Mucosa of rectum (tissue), 2 donors: ENCODE data around the gene KCNT1.

ENCODE experiments used
- H3K27ac ChIP-seq, 2 donors: one replicate each; pipeline ENCODE4 v1.7.0; 2013; ENCODE audit warnings: inconsistent platforms in 2 of 2, low read depth in 2 of 2, low read length in 2 of 2
- H3K27me3 ChIP-seq, 2 donors: one replicate each; pipeline ENCODE4 v1.7.0; 2013; ENCODE audit warnings: low read length in 2 of 2; ENCODE audit not compliant: control insufficient read depth in 2 of 2, insufficient read depth in 2 of 2
- H3K36me3 ChIP-seq, 2 donors: one replicate each; pipeline ENCODE4 v1.7.0; 2013; ENCODE audit warnings: low read length in 2 of 2; ENCODE audit not compliant: control insufficient read depth in 2 of 2, insufficient read depth in 2 of 2
- H3K4me1 ChIP-seq, 2 donors: one replicate each; pipeline ENCODE4 v1.7.0; 2013; ENCODE audit warnings: low read length in 2 of 2, mild to moderate bottlenecking in 1 of 2; ENCODE audit not compliant: control insufficient read depth in 2 of 2, insufficient read depth in 2 of 2
- H3K4me3 ChIP-seq, 2 donors: one replicate each; pipeline ENCODE4 v1.7.0; 2013; ENCODE audit warnings: low read length in 2 of 2
- H3K9ac ChIP-seq, 2 donors: one replicate each; pipeline ENCODE4 v1.7.0; 2013; ENCODE audit warnings: low read length in 2 of 2, low read depth in 1 of 2, mild to moderate bottlenecking in 1 of 2
- H3K9me3 ChIP-seq, 2 donors: one replicate each; pipeline ENCODE4 v1.7.0; 2013; ENCODE audit warnings: low read length in 2 of 2; ENCODE audit not compliant: control insufficient read depth in 2 of 2
- donor health status: healthy.
- donor health status: Normal muscosa, but diverticular disease.

Gene KCNT1

DNA sequence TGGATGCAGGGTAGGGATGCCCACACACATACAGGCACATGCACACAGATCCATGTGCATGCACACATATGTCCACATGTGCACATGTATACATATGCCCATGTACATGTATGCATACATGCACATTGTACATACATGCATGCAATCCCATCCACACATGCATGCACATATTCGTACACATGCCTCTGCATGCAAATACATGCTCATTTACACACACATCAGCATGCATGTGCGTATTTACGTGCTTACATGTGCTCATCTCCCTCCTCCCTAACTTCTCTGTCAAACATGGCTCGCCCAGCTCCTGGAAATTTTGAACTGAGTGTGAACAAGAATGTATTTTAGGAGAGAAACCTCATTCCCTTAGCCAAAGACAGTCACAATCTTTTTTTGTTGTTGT lies 6.2 kb downstream of the KCNT1 start:
- Histone ChIP-seq H3K9ac (no peak overlapping the region), H3K9me3 (no peaks in the 10 kb centered on the region), H3K4me3 (no peak overlapping the region), H3K4me1 (no peaks in the 10 kb centered on the region), H3K36me3 (no peaks in the 10 kb centered on the region), H3K27me3 (peaks cover 3 to 9% of the 10 kb centered on the region in 2 donors), H3K27ac (no peak overlapping the region)

DNA sequence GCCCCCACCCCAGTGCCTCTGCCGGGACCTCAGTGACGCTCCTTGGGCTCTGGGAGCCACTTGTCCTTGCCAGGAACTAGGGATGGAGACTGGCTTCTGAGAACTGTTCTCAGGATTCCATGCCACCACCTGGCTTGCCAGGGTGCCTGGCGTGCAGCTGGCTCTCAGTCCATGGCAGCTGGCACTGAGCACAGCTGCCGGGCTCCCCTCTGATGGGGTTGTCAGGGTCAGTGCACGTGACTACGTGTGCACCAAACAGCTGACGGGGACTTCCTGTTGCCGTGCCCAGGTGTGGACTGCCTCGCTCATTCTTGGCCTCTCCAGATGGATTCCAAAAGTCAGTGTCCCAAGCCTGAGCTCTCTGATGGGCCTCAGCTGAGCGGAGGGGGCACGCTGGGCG lies 9.4 kb downstream of the KCNT1 start:
- Histone ChIP-seq H3K4me1 (no peaks in the 10 kb centered on the region), H3K9ac (no peak overlapping the region), H3K27me3 (peaks cover 4 to 13% of the 10 kb centered on the region in 2 donors)

DNA sequence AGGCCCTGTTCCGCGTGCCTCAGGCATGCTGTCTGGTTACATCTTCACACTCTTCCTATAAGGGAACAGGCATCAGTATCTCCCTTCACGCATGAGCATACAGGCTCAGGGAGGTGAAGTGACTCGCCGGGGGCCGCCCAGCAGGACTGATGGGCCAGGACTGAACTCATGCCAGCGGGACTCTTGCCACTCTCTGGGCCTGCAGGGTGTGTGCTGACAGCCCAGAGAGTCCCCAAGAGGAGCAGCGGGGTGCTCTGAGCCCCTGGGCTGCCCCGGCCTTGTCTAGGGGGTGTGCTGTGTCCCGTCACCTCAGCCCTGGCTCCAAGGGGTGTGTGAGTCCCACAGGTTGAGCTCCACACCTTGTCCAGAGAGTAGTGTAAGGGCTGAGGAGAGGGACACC lies 9.9 kb downstream of the KCNT1 start:
- Histone ChIP-seq H3K9ac (no peak overlapping the region), H3K4me3 (no peak overlapping the region), H3K27me3 (peaks cover 4 to 13% of the 10 kb centered on the region in 2 donors), H3K4me1 (no peaks in the 10 kb centered on the region), H3K27ac (no peak overlapping the region), H3K9me3 (no peaks in the 10 kb centered on the region), H3K36me3 (no peaks in the 10 kb centered on the region)

More for the DNA sequence above, 9.4 kb downstream of the KCNT1 start:
- Histone ChIP-seq H3K36me3 (no peaks in the 10 kb centered on the region), H3K9me3 (no peaks in the 10 kb centered on the region), H3K27ac (no peak overlapping the region), H3K4me3 (no peak overlapping the region)

DNA sequence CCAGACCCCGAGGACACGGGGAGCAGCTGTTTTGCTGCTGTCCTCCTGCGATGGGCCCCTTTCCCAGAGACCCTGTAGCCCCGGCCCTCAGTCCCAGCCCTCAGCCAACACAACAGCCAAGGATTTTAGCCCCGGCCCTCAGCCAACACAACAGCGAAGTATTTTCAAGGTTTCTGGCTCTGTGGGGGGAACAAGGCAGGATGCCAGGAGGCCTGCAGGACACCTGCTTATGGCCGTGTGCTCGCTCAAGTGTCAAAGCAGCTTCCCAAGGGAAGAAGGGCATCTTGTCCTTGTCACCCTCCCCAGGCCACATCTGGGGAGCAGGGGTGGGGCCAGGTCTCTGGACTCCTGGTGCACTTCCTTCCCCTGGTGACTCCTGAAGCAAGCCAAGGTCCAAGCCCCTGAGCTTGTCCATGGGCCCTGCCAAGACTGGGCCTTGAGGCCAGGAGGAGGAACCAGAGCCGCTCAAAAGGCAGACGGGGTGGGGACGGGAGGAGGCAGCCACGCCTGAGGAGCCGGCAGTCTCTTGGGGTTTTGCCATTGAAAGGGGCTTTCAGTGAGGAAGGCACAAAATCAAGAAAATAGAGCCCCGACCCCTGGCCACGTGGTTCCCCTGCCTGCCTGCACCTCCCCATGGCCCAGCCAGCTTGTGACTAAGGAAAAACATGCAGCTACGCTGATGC lies 10.8 kb downstream of the KCNT1 start:
- no peak overlapping the region for H3K27ac ChIP-seq
- no peak overlapping the region for H3K9ac ChIP-seq
- peaks cover 4 to 13% of the 10 kb centered on the region in 2 donors for H3K27me3 ChIP-seq
- no peak overlapping the region for H3K4me3 ChIP-seq
- no peaks in the 10 kb centered on the region for H3K36me3 ChIP-seq
- no peaks in the 10 kb centered on the region for H3K4me1 ChIP-seq
- no peaks in the 10 kb centered on the region for H3K9me3 ChIP-seq

DNA sequence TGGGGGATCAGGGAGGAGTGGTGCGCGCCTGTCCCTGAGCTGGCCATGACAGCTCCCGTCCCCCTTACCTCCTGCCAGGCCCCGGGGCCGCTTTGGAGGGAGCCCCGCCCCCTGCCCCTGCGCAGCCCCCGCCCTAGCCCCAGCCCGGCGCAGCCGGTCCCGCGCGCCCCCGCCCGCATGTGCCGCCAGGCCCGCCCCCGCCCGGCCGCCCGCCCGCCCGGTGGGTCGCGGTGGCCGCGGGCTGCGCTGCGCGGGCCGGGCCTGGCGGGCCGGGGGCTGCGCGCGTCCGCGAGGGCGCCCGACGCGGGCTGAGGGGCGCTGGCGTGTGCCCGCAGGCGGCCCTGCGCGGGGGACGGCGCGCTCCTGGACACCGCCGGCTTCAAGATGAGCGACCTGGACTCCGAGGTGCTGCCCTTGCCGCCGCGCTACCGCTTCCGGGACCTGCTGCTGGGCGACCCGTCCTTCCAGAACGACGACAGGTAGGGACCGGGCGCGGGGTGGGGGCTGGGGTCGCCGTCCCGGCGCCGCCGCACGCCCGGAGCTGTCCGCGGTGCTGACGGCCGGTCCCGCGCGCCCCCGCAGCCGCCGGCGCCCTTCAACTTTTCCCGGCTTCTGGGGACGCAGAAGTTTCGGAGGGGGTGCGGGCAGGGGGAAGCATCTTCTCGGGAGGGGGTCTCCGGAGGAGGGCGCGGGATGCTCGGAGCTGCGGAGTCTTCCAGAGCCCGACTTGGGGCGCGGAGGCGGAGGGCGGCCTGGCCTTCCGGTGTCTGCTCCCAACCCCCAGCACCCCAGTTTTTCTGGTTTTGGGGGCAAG lies 12.5 kb downstream of the KCNT1 start:
- Histone ChIP-seq H3K9me3 (no peaks in the 10 kb centered on the region), H3K27me3 (peaks cover 4 to 13% of the 10 kb centered on the region in 2 donors), H3K4me3 (no peak overlapping the region), H3K27ac (no peak overlapping the region), H3K4me1 (no peaks in the 10 kb centered on the region), H3K9ac (no peak overlapping the region), H3K36me3 (no peaks in the 10 kb centered on the region)

DNA sequence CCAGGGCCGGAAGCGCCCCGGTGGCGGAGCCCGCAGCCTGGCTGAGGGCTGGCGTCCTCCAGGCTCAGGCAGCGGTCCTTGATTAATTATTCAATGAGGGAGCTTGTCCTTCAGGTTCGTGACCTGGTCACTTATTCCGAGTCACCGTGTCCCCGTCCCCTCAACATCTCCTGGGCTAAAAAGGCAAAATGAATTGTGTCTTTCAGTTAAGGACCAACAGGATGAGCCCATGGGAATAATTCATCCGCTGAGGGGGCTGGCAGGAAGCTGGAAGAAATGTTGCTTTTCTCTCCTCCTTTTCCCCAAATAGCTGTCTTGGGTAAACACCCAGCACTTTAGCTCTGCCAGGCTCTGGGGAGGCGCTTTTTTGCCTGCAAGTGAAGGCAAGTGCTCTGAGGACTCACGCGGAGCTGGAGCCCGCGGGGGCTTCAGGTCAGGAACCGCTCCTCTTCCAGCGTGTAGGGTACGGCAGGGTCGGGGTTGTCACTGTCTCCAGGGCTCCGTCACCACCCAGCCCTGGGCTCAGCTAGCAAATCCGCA lies 13.1 kb downstream of the KCNT1 start:
- Histone ChIP-seq H3K27ac (no peak overlapping the region), H3K27me3 (peaks cover 4 to 13% of the 10 kb centered on the region in 2 donors), H3K4me3 (no peak overlapping the region), H3K36me3 (no peaks in the 10 kb centered on the region), H3K9ac (no peak overlapping the region), H3K9me3 (no peaks in the 10 kb centered on the region), H3K4me1 (no peaks in the 10 kb centered on the region)

DNA sequence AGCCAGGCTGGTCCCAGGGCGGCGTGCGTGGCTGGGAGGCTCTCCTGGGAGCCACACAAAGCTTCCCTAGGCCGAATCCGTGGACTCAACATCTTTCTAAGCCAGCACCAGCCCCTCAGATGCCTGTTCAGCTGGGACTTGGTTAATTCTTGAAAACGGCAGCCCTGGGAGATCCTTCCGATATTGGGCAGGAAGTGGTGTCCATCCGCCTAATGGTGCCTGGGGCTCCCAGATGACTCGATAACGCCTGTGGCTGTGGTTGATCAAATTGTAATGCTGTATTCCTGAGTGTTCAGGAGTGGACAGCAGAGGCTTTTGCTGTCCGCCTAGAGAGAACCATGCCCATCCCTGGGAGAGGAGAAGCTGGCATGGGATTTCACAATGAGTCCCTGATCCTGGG lies 14.1 kb downstream of the KCNT1 start:
- Histone ChIP-seq H3K4me1 (no peaks in the 10 kb centered on the region), H3K9ac (no peak overlapping the region), H3K36me3 (no peaks in the 10 kb centered on the region), H3K27ac (no peak overlapping the region), H3K9me3 (no peaks in the 10 kb centered on the region), H3K4me3 (no peak overlapping the region), H3K27me3 (peaks cover 4 to 13% of the 10 kb centered on the region in 2 donors)

DNA sequence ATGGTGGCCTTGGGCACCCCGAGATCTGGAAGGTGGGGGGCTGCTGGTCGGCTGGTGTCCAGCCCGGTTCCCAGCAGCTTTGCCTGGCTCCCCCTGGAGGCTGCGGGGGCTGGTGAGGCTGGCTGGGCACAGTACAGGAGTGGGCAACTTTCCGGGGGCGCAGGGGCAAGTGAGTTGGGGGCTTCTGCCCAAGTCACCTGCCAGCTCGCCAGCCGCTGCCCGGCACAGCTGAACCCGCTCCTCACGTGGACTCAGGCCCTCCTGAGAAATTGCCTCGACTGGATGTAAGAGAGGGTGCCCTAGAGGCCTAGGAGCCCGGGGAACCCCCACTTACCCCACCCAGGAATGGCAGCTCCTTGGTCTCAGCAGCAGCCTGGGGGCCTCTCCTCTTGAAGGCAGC lies 15.4 kb downstream of the KCNT1 start:
- Histone ChIP-seq H3K4me1 (no peaks in the 10 kb centered on the region), H3K9ac (no peak overlapping the region), H3K36me3 (no peaks in the 10 kb centered on the region), H3K4me3 (no peak overlapping the region), H3K27ac (no peak overlapping the region), H3K9me3 (no peaks in the 10 kb centered on the region), H3K27me3 (peaks cover 4 to 13% of the 10 kb centered on the region in 2 donors)

DNA sequence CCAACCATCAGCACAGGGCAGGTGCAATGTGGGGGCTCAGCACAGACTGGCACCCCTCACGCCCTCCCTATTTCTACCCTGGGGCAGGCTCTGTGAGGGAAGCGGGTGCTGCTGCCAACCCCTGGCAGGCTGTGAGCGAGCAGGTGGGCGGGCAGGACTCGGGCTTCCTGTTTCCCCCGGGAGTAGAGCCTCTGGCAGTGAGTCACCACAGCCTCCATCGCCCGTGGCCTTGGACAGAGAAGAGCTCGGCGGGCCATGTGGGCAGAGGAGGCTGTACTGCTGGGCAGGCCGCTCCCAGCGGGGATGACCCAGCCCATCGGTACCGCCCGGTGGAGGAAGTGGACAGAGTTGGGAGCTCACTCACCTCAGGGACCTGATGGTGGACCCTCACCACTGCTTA lies 16.6 kb downstream of the KCNT1 start:
- H3K27ac ChIP-seq, result no peak overlapping the region
- H3K27me3 ChIP-seq, result peaks cover 4% of the 10 kb centered on the region in 2 donors
- no peaks in the 10 kb centered on the region for H3K4me1 ChIP-seq
- H3K9me3 ChIP-seq, result no peaks in the 10 kb centered on the region
- no peak overlapping the region for H3K4me3 ChIP-seq
- no peak overlapping the region for H3K9ac ChIP-seq
- no peaks in the 10 kb centered on the region for H3K36me3 ChIP-seq

DNA sequence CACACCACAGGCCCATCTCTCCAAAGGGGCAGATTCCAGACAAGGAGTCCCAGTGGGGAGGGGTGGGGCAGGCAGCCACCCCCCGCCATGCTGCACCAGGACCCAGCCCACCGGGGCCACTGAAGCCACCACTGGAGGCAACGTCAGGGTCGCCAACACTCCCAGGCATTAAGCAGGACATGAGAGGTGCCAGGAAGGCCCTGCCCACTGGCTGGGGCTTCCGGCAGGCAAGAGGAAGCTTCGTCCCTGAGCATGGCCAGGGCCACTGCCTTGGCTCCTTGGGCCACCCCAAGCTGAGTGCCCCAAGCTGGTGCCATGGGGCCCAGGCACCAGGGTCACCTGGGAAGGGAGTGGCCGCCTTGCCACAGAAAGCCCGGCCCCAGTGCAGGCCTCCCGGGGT lies 17.5 kb downstream of the KCNT1 start:
- no peak overlapping the region for H3K27ac ChIP-seq

More for the DNA sequence above, 17.5 kb downstream of the KCNT1 start:
- Histone ChIP-seq H3K4me3 (no peak overlapping the region), H3K9me3 (no peaks in the 10 kb centered on the region), H3K9ac (no peak overlapping the region), H3K36me3 (no peaks in the 10 kb centered on the region), H3K27me3 (peaks cover 3 to 4% of the 10 kb centered on the region in 2 donors), H3K4me1 (no peaks in the 10 kb centered on the region)
